Measurements from ENCODE around the gene LYZL4. TPM values are rescaled to one million over a fixed set of nuclear protein-coding genes. Genes with fewer than 3 reads are reported as not detected.

Gene LYZL4
- total RNA-seq, 1 donor from 2014 or later = not detected

- no peak overlapping the region for H3K4me3 Mint-ChIP-seq
- H3K27me3 Mint-ChIP-seq = peaks cover 8% of the 10 kb centered on the region
- ChIA-PET CTCF (no interaction called here), POLR2A (no interaction called here)
- H3K36me3 Mint-ChIP-seq (ENCODE audit: low read depth) = no peaks in the 10 kb centered on the region
- no peak for TF ChIP-seq CTCF (IDR thresholded peaks at IDR 0.05)
- ATAC-seq (ENCODE audit: low read depth) (no peak), DNase-seq (no peak)
- no peak overlapping the region for H3K27ac Mint-ChIP-seq
- H3K9me3 Mint-ChIP-seq = peaks cover 4% of the 10 kb centered on the region
- H3K4me1 Mint-ChIP-seq = peaks cover 3% of the 10 kb centered on the region
- intact Hi-C loops (cut with micrococcal nuclease) = no loop called here
Measured at GRCh38 chr3:42371776-42372175, 38.6 kb downstream of the LYZL4 start.

GRCh38 chr3:42369832-42370231 lies 40.6 kb downstream of the LYZL4 start:
- ATAC-seq (ENCODE audit: low read depth) = no peak
- Mint-ChIP-seq H3K9me3 (peaks cover 7% of the 10 kb centered on the region), H3K4me3 (no peak overlapping the region), H3K27me3 (peaks cover 8% of the 10 kb centered on the region), H3K27ac (no peak overlapping the region), H3K4me1 (peaks cover 3% of the 10 kb centered on the region), H3K36me3 (ENCODE audit: low read depth) (no peaks in the 10 kb centered on the region)
- TF ChIP-seq CTCF (IDR thresholded peaks at IDR 0.05) = no peak
- CTCF ChIA-PET = no interaction called here
- no peak for DNase-seq
- POLR2A ChIA-PET = interaction anchor here (0.6 kb wide), 1 partner anchor 11 kb away, joined by 4 read pairs; no protein-coding TSS in a partner anchor
- intact Hi-C loops (cut with micrococcal nuclease) = no loop called here

GRCh38 chr3:42369304-42369703 lies 41.1 kb downstream of the LYZL4 start:
- Mint-ChIP-seq H3K36me3 (ENCODE audit: low read depth) (no peaks in the 10 kb centered on the region), H3K4me1 (peaks cover 3% of the 10 kb centered on the region), H3K4me3 (no peak overlapping the region), H3K27me3 (peaks cover 6% of the 10 kb centered on the region), H3K27ac (no peak overlapping the region), H3K9me3 (peaks cover 7% of the 10 kb centered on the region)
- no peak for DNase-seq
- CTCF ChIA-PET = no interaction called here
- ATAC-seq (ENCODE audit: low read depth) = no peak
- intact Hi-C loops (cut with micrococcal nuclease) = no loop called here
- TF ChIP-seq CTCF (IDR thresholded peaks at IDR 0.05) = no peak
- POLR2A ChIA-PET = interaction anchor here (0.6 kb wide), 1 partner anchor 11 kb away, joined by 4 read pairs; no protein-coding TSS in a partner anchor

GRCh38 chr3:42368861-42369260 lies 41.5 kb downstream of the LYZL4 start:
- no peak for TF ChIP-seq CTCF (IDR thresholded peaks at IDR 0.05)
- H3K4me1 Mint-ChIP-seq = peaks cover 3% of the 10 kb centered on the region
- H3K9me3 Mint-ChIP-seq = peaks cover 7% of the 10 kb centered on the region
- CTCF ChIA-PET = no interaction called here
- no peak for ATAC-seq (ENCODE audit: low read depth)
- H3K36me3 Mint-ChIP-seq (ENCODE audit: low read depth) = no peaks in the 10 kb centered on the region
- no peak overlapping the region for H3K4me3 Mint-ChIP-seq
- no peak overlapping the region for H3K27ac Mint-ChIP-seq
- no peak for DNase-seq
- H3K27me3 Mint-ChIP-seq = peaks cover 5% of the 10 kb centered on the region
- POLR2A ChIA-PET = no interaction called here
- intact Hi-C loops (cut with micrococcal nuclease) = no loop called here

GRCh38 chr3:42367903-42368302 lies 42.5 kb downstream of the LYZL4 start:
- peaks cover 7% of the 10 kb centered on the region for H3K9me3 Mint-ChIP-seq
- intact Hi-C loops (cut with micrococcal nuclease) = no loop called here
- ChIA-PET POLR2A (no interaction called here), CTCF (interaction anchor here (0.7 kb wide), 1 partner anchor 110 kb away, joined by 3 read pairs; no protein-coding TSS in a partner anchor)
- peaks cover 3% of the 10 kb centered on the region for H3K4me1 Mint-ChIP-seq
- H3K4me3 Mint-ChIP-seq = no peak overlapping the region
- H3K27me3 Mint-ChIP-seq = peaks cover 5% of the 10 kb centered on the region
- TF ChIP-seq CTCF (IDR thresholded peaks at IDR 0.05) = no peak
- no peak overlapping the region for H3K27ac Mint-ChIP-seq
- no peak for DNase-seq
- ATAC-seq (ENCODE audit: low read depth) = no peak
- no peaks in the 10 kb centered on the region for H3K36me3 Mint-ChIP-seq (ENCODE audit: low read depth)

All from activated B cell treated with CpG ODN at 0.5 μM for 24 hours (primary cell).